CD4-positive, alpha-beta T cell treated with Interleukin-10 for 1 hour (primary cell): Measurements from ENCODE around the gene YPEL2.
"Not testable (repeated sequence)": the region's sequence is repeated elsewhere in the genome, so short reads cannot be mapped to it uniquely, and the experiment has no call there.

Experiments used
- DNase-seq: peaks from one replicate; pipeline ENCODE4 v3.0.0-alpha.2; 2020

YPEL2 gene

GRCh38 chr17:59409336-59410048, 78.0 kb downstream of the YPEL2 start:
- DNase-seq, result no peak

- DNase-seq, result no peak
Observed at GRCh38 chr17:59410049-59410437, 78.6 kb downstream of the YPEL2 start.

GRCh38 chr17:59412431-59412830, 81.0 kb downstream of the YPEL2 start:
- not testable (repeated sequence) for DNase-seq

GRCh38 chr17:59413014-59413766, 81.7 kb downstream of the YPEL2 start:
- DNase-seq, result no peak

GRCh38 chr17:59415397-59415796, 83.9 kb downstream of the YPEL2 start:
- DNase-seq, result no peak

- DNase-seq, result no peak
Observed at GRCh38 chr17:59416184-59416583, 84.7 kb downstream of the YPEL2 start.

GRCh38 chr17:59417452-59417851, 86.0 kb downstream of the YPEL2 start:
- no peak for DNase-seq

GRCh38 chr17:59418732-59419166, 87.3 kb downstream of the YPEL2 start:
- DNase-seq, result no peak

- DNase-seq, result no peak
Observed at GRCh38 chr17:59420901-59421300, 89.4 kb downstream of the YPEL2 start.

GRCh38 chr17:59421722-59422121, 90.3 kb downstream of the YPEL2 start:
- no peak for DNase-seq

DNA sequence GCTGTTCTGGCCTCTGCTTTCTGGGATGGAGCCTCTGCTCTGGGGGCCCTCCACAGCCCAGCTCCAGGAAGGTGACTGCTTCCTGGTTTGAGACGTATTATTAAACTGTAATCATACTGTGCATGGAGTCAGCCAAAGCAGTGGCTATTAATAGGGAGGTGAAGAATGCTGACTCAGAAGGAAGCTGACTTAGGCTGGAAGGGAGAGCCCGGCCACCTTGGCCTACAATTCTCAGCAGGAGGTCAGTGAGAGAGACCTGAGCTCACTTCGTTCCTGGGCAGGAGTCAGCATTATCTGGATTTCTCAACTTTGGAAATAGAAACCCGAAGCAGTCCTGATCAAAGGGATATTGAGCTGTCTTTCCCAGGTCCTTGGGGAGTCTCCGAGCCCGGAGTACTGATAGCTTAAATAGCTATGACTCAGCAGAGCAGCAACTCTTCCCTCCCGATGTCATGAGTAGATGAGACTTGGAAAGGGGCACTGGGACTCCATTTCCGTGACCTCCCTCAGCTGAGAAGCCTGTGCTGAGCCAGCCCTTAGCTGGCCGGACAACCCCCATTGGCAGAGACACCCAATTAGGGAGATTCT, 91.8 kb downstream of the YPEL2 start:
- DNase-seq, result no peak

DNA sequence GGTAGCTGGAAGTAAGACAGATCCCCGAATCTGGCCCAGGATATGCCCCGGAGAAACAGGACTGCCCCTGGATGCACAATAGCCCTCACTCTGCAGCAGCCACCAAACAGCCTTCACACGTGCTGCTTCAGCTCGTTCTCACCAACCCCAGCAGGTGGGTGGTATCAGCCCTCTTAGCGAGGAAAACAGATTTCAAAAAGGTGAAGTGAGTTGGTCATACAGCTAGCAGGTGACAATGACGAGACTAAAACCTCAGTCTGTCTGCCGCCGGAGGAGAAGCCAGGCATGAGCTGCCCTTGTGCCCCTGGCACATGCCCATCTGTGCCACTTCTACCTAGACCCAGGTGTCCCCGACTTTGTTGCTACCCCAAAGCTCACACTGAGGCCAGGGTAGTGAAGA, 92.4 kb downstream of the YPEL2 start:
- no peak for DNase-seq

DNA sequence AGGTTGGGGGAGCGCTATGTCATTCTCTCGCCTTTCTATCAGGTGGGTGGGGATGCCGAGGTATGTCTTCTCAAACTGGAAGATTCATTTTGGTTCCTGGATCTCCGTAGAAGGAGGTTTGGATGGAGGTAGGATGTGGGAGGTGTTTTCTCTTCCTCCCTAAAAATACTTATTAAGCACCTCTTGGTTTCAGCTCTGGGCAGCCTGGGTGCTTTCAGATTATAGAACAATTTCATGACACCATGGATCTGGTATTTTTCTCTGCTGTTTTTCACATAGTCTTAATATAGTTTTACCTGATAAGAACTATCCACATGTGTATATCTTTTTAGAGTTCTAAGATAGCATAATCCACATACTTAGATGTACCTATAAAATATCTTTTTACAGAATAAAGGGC, 92.9 kb downstream of the YPEL2 start:
- no peak for DNase-seq

DNA sequence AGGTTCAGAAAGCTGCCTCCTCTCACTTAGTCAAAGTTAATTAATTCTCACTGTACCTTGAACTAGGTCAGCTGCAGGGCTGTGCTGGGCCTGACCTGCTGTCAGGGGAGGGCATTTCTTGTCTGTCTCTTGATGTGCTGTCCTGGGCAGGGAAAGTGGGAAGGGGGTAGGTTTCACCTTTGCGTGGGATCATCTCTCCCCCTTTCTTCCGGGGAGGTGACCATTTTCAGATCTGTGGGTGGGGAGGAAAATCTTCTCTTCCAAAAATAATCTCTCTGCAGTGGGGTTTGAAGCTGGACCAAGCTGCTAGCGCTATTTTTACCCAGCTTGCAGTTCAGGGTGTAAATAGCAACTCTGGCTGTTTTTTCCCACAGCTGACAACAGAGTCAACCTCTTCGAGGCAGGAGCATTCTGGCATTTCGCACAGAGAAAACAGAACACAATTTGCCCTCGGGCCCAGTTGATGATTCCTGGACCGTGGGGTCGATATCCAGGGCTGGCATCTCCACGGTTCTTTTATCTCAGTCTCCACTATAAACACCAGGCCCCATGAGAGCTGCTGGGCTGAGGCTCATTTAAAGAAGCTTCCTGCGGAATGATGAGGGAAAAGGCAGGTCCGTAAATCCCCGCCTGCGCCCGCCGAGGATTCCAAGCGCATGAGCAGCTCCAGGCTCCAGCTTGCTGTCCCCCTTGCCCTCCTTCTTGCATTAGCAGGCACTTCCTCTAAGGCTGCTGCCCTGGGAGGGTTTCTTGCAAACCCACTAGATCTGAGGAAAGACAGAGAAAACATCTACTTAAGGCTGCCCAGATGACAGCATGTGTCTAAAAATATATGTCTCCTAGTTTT, 93.9 kb downstream of the YPEL2 start:
- no peak for DNase-seq

GRCh38 chr17:59426031-59426430, 94.6 kb downstream of the YPEL2 start:
- DNase-seq, result no peak

GRCh38 chr17:59427425-59427921, 96.0 kb downstream of the YPEL2 start:
- DNase-seq, result peak; percentile 7

- DNase-seq, result no peak
Observed at GRCh38 chr17:59427996-59428395, 96.5 kb downstream of the YPEL2 start.

GRCh38 chr17:59428916-59429485, 97.5 kb downstream of the YPEL2 start:
- DNase-seq, result no peak

DNA sequence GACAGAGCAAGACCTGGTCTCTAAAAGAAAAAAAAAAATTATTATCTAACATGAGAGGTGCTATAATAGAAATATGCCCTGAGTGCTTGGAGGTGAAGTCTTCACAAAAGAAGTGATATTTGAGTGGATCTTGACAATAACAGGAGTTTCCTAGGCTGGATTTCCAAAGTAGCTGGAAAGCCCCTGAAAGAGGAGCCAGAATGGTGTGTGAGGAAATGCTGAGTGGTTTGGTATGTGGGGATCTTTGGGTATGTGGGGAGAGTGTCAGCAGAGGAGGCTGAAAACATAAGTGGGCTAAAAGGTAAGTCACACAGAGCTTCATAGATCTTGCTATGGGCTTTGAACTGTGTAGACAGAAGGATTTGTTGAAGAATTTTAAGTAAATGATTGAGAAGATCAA, 100.1 kb downstream of the YPEL2 start:
- DNase-seq, result no peak

DNA sequence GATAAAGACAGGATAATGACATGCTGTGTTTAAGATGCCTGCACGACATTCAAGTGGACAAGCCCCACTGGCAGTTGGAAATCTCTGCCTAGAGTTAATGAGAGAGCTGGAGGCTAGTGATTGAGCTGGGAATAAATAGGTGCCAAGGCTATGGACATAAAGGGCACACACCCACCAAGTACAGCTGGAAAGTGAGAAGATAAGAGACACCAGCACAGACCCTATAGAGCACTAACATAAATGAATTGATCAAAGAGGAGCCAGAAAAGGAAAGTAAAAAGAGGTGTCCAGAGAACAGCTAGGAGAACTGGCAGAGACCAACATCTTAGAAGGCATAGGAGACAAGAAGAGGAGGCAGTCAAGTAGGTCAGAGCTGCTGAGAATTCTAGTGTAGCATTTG, 101.2 kb downstream of the YPEL2 start:
- DNase-seq, result no peak

GRCh38 chr17:59433586-59433985, 102.1 kb downstream of the YPEL2 start:
- no peak for DNase-seq

DNA sequence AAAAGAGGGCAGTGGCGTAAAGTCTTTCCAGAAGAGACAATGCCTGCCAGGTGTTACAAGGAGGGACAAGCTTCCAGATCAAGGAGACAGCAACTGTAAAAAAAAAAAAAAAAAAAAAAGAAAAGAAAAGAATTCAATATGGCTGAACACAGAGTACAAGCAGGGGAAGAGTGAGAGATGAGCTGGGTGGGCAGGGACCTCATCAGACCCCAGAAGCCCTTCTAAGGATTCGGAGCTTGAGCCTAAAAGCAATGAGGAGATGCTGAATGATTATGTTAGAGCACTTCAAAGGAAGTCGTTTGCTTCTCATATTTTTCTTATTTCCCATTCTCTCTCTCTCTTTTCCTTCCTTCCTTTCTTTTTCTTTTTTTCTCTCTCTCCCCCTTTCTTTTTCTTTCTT, 103.0 kb downstream of the YPEL2 start:
- DNase-seq, result no peak

DNA sequence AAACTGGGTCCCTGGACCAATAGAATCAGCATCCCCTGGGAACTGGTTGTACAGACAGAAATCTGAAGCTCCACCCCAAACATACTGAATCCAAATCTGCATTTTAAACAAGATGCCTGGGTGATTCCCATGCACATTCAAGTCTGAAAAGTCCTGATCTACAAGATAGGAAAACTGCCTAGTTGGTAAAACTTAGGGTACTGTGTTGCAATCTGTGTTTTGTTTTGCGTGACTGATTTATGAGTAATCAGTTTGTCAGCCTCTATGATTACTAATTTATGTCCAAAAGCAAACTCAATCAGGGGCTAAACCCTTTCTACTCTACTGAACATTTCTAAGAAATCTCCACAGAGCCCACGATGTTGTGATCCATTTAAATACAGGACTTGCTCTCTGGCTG, 103.8 kb downstream of the YPEL2 start:
- DNase-seq, result no peak
